ENCODE measurements around the gene PTPN9.
"Not testable (repeated sequence)": the region's sequence is repeated elsewhere in the genome, so short reads cannot be mapped to it uniquely, and the experiment has no call there.

The PTPN9 gene

GRCh38 chr15:75578948-75579920, at the start of gene PTPN9:
TSS of gene PTPN9 (minus strand) at chr15:75579315. CDS start at chr15:75578776, 539 bp downstream.
- DNase-seq, result peak; percentile 34

- peak; percentile 79 for DNase-seq
Measured at GRCh38 chr15:75625542-75626347, 46.6 kb upstream of the PTPN9 start, which contains the start of gene SNUPN. TSS of gene SNUPN (minus strand) at chr15:75625725. CDS start at chr15:75621051, 4,674 bp downstream.

- no peak for DNase-seq
Measured at GRCh38 chr15:75622505-75622904, 43.4 kb upstream of the PTPN9 start.

- no peak for DNase-seq
Measured at GRCh38 chr15:75620841-75621391, 41.8 kb upstream of the PTPN9 start.

GRCh38 chr15:75620058-75620820, 41.1 kb upstream of the PTPN9 start:
- DNase-seq, result no peak

- no peak for DNase-seq
Measured at GRCh38 chr15:75616766-75617165, 37.7 kb upstream of the PTPN9 start.

- DNase-seq, result no peak
Measured at GRCh38 chr15:75606711-75607699, 27.9 kb upstream of the PTPN9 start.

GRCh38 chr15:75606026-75606425, 26.9 kb upstream of the PTPN9 start:
- no peak for DNase-seq

- no peak for DNase-seq
Measured at GRCh38 chr15:75599401-75599800, 20.3 kb upstream of the PTPN9 start.

- no peak for DNase-seq
Measured at GRCh38 chr15:75598361-75598760, 19.2 kb upstream of the PTPN9 start.

GRCh38 chr15:75597667-75598341, 18.7 kb upstream of the PTPN9 start:
- DNase-seq, result no peak

- DNase-seq, result no peak
Measured at GRCh38 chr15:75596703-75597345, 17.7 kb upstream of the PTPN9 start.

GRCh38 chr15:75594276-75594675, 15.2 kb upstream of the PTPN9 start:
- no peak for DNase-seq

- DNase-seq, result no peak
Measured at GRCh38 chr15:75591655-75592364, 12.7 kb upstream of the PTPN9 start.

GRCh38 chr15:75590239-75590638, 11.1 kb upstream of the PTPN9 start:
- no peak for DNase-seq

GRCh38 chr15:75589071-75589470, 10.0 kb upstream of the PTPN9 start:
- no peak for DNase-seq

- DNase-seq, result not testable (repeated sequence)
Measured at GRCh38 chr15:75586422-75586821, 7.3 kb upstream of the PTPN9 start.

GRCh38 chr15:75584121-75584520, 5.0 kb upstream of the PTPN9 start:
- no peak for DNase-seq

- DNase-seq, result no peak
Measured at GRCh38 chr15:75583701-75584100, 4.6 kb upstream of the PTPN9 start.
